Endothelial cell (in vitro differentiated cells): ENCODE results near the gene CXCL3. TPM values are rescaled to one million over a fixed set of nuclear protein-coding genes. Genes with fewer than 3 reads are reported as not detected.

Experiments
- DNase-seq: peaks from one replicate; pipeline ENCODE4 v3.0.0; 2021; ENCODE audit warnings: low spot score
- H3K27ac Mint-ChIP-seq: one replicate; pipeline ENCODE4 v1.8.0; 2021; ENCODE audit warnings: mixed read lengths, inconsistent platforms; ENCODE audit not compliant: unreplicated experiment
- H3K27me3 Mint-ChIP-seq: one replicate; pipeline ENCODE4 v1.8.0; 2021; ENCODE audit warnings: mild to moderate bottlenecking, moderate library complexity, mixed read lengths, inconsistent platforms; ENCODE audit not compliant: unreplicated experiment
- H3K36me3 Mint-ChIP-seq: one replicate; pipeline ENCODE4 v1.8.0; 2021; ENCODE audit warnings: mild to moderate bottlenecking, low read depth, mixed read lengths, inconsistent platforms; ENCODE audit not compliant: unreplicated experiment
- H3K4me1 Mint-ChIP-seq: one replicate; pipeline ENCODE4 v1.8.0; 2021; ENCODE audit warnings: mild to moderate bottlenecking, mixed read lengths, inconsistent platforms; ENCODE audit not compliant: unreplicated experiment
- H3K4me3 Mint-ChIP-seq: one replicate; pipeline ENCODE4 v1.8.0; 2021; ENCODE audit warnings: mild to moderate bottlenecking, mixed read lengths, inconsistent platforms; ENCODE audit not compliant: unreplicated experiment
- H3K9me3 Mint-ChIP-seq: one replicate; pipeline ENCODE4 v1.8.0; 2021; ENCODE audit warnings: mixed read lengths, inconsistent platforms; ENCODE audit not compliant: unreplicated experiment
- CTCF ChIP-seq: fragments of 200-600 bp; sonication (generic); IDR thresholded peaks from one replicate; pipeline ENCODE4 v1.5.0; 2021; ENCODE audit warnings: antibody characterized with exemption; ENCODE audit not compliant: unreplicated experiment
- total RNA-seq: library from RNA; stranded (reverse); fragmentation: NEBNext Ultra II Directional; extraction: Animal tissue kit (Norgen Biotek cat#: 25700); gene quantifications from one replicate; pipeline ENCODE4 v1.2.1, GENCODE V29; 2021; ENCODE audit not compliant: unreplicated experiment

CXCL3 gene
- total RNA-seq, 1 donor from 2014 or later: 2.7 TPM

- H3K36me3 Mint-ChIP-seq: no peaks in the 10 kb centered on the region
- TF ChIP-seq CTCF: no peak
- H3K4me1 Mint-ChIP-seq: peaks cover 2% of the 10 kb centered on the region
- no peaks in the 10 kb centered on the region for H3K27me3 Mint-ChIP-seq
- no peak overlapping the region for H3K27ac Mint-ChIP-seq
- H3K9me3 Mint-ChIP-seq: no peaks in the 10 kb centered on the region
- no peak for DNase-seq
- H3K4me3 Mint-ChIP-seq: no peak overlapping the region
These were observed 25.2 kb downstream of the CXCL3 start for GRCh38 chr4:74013264-74013663.

- Mint-ChIP-seq H3K27ac (no peak overlapping the region), H3K4me1 (no peaks in the 10 kb centered on the region), H3K36me3 (no peaks in the 10 kb centered on the region), H3K4me3 (no peak overlapping the region), H3K9me3 (no peaks in the 10 kb centered on the region), H3K27me3 (no peaks in the 10 kb centered on the region)
- no peak for DNase-seq
- TF ChIP-seq CTCF: no peak
These were observed 26.4 kb downstream of the CXCL3 start for GRCh38 chr4:74012130-74012529.

- Mint-ChIP-seq H3K27ac (no peak overlapping the region), H3K4me3 (no peak overlapping the region), H3K27me3 (no peaks in the 10 kb centered on the region), H3K9me3 (no peaks in the 10 kb centered on the region), H3K4me1 (peaks cover 7% of the 10 kb centered on the region), H3K36me3 (no peaks in the 10 kb centered on the region)
- DNase-seq: no peak
- TF ChIP-seq CTCF: no peak
These were observed 29.2 kb downstream of the CXCL3 start for GRCh38 chr4:74009307-74009706.

- DNase-seq: no peak
- H3K4me1 Mint-ChIP-seq: peaks cover 7% of the 10 kb centered on the region
- H3K27me3 Mint-ChIP-seq: no peaks in the 10 kb centered on the region
- H3K9me3 Mint-ChIP-seq: no peaks in the 10 kb centered on the region
- H3K27ac Mint-ChIP-seq: no peak overlapping the region
- no peaks in the 10 kb centered on the region for H3K36me3 Mint-ChIP-seq
- no peak overlapping the region for H3K4me3 Mint-ChIP-seq
- no peak for TF ChIP-seq CTCF
These were observed 32.4 kb downstream of the CXCL3 start for GRCh38 chr4:74006009-74006476.

- peaks cover 7% of the 10 kb centered on the region for H3K4me1 Mint-ChIP-seq
- no peaks in the 10 kb centered on the region for H3K9me3 Mint-ChIP-seq
- no peaks in the 10 kb centered on the region for H3K36me3 Mint-ChIP-seq
- DNase-seq: no peak
- peak overlapping the region; percentile 54 for H3K27ac Mint-ChIP-seq
- no peak overlapping the region for H3K4me3 Mint-ChIP-seq
- no peak for TF ChIP-seq CTCF
- no peaks in the 10 kb centered on the region for H3K27me3 Mint-ChIP-seq
These were observed 33.0 kb downstream of the CXCL3 start for GRCh38 chr4:74005528-74005927.
